RWPE1 (cell line): Measurements from ENCODE around the gene CCDC6.
A peak's percentile ranks its signal among the peaks of the same experiment; 100 is the strongest.

Experiments
- CTCF ChIA-PET: fragments of 350-600 bp; sonication (Branson Sonifier 250); formaldehyde crosslinking; extraction: SDS; loops from one replicate; lab custom pipeline; 2021; lab: Yijun Ruan, JAX
- POLR2A ChIA-PET: fragments of 400-600 bp; formaldehyde crosslinking; extraction: SDS; loops from one replicate; lab custom pipeline; 2020; ENCODE audit warnings: antibody characterized with exemption; ENCODE audit not compliant: low non-redundant PET; lab: Yijun Ruan, JAX
- DNase-seq: peaks from one replicate; pipeline ENCODE4 v3.0.0; 2012; ENCODE audit warnings: low spot score
- H3K27ac ChIP-seq: fragments of 450-650 bp; 2 replicates; pipeline ENCODE4 v1.5.1; 2017
- TF ChIP-seq, protein P1 (sequence below): fragments of 450-650 bp; conservative IDR thresholded peaks from 2 replicates; pipeline ENCODE4 v1.5.1; 2017; ENCODE audit warnings: low read depth, mild to moderate bottlenecking

Gene CCDC6

GRCh38 chr10:59903871-59904270 lies 2.5 kb downstream of the CCDC6 start:
- DNase-seq = no peak
- ChIA-PET POLR2A (no interaction called here), CTCF (no interaction called here)
- TF ChIP-seq, protein P1, sequence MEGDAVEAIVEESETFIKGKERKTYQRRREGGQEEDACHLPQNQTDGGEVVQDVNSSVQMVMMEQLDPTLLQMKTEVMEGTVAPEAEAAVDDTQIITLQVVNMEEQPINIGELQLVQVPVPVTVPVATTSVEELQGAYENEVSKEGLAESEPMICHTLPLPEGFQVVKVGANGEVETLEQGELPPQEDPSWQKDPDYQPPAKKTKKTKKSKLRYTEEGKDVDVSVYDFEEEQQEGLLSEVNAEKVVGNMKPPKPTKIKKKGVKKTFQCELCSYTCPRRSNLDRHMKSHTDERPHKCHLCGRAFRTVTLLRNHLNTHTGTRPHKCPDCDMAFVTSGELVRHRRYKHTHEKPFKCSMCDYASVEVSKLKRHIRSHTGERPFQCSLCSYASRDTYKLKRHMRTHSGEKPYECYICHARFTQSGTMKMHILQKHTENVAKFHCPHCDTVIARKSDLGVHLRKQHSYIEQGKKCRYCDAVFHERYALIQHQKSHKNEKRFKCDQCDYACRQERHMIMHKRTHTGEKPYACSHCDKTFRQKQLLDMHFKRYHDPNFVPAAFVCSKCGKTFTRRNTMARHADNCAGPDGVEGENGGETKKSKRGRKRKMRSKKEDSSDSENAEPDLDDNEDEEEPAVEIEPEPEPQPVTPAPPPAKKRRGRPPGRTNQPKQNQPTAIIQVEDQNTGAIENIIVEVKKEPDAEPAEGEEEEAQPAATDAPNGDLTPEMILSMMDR = no peak
- H3K27ac ChIP-seq = no peak overlapping the region

- DNase-seq = no peak
- H3K27ac ChIP-seq = peak overlapping the region; percentile 15; the same call in 1 of the 2 replicates
- CTCF ChIA-PET = interaction anchor here (0.7 to 0.8 kb wide), 2 partner anchors 17 to 36 kb away, joined by 3 read pairs; no protein-coding TSS in a partner anchor
- TF ChIP-seq, protein P1 = no peak
- POLR2A ChIA-PET = no interaction called here
Observed at GRCh38 chr10:59902016-59902415, 4.3 kb downstream of the CCDC6 start.

- POLR2A ChIA-PET = no interaction called here
- TF ChIP-seq, protein P1 = no peak
- CTCF ChIA-PET = interaction anchor here (0.8 kb wide), 1 partner anchor 36 kb away, joined by 3 read pairs; no protein-coding TSS in a partner anchor
- H3K27ac ChIP-seq = no peak overlapping the region
- DNase-seq = peak; percentile 70
Observed at GRCh38 chr10:59901470-59901869, 4.9 kb downstream of the CCDC6 start.

DNA sequence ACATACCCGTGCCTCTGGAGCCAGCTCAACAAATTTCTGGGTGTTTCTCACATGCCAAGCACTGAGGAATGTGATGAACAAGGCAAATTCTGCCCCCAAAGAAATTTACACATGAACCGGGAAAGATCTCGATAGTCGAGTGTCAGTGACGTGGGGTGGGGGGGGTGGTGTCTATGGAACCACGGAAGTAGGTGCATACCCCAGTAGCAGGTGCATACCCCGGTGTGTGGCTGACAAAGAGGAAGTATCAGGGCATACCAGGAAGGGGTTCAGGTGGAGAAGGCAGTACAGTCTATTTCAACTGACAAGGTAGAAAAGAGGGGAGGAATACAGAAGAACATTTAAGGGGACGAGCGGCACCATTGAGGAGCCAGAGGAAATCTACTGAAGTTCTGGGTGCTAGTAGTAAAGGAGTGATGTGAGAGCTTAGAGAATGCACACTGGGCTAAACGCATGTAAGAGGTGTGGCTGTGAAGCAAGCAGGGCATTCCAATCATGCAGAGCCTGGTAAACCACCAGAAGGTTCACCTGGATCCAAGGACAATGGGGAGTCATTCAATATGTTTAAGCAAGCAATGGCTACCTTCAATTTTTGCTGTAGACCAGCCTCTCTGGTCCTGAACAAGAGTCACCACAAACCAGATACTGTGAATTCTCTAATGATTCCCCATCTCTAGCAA lies 6.2 kb downstream of the CCDC6 start:
- ChIA-PET POLR2A (no interaction called here), CTCF (no interaction called here)
- no peak for DNase-seq
- peak overlapping the region; percentile 57; the same call in 1 of the 2 replicates for H3K27ac ChIP-seq
- TF ChIP-seq, protein P1 = no peak

- DNase-seq = no peak
- no peak overlapping the region for H3K27ac ChIP-seq
- POLR2A ChIA-PET = no interaction called here
Observed at GRCh38 chr10:59898125-59898835, 8.1 kb downstream of the CCDC6 start.

GRCh38 chr10:59896191-59896590 lies 10.2 kb downstream of the CCDC6 start:
- POLR2A ChIA-PET = no interaction called here
- H3K27ac ChIP-seq = no peak overlapping the region
- CTCF ChIA-PET = interaction anchor here (0.5 kb wide), 1 partner anchor 45 kb away, joined by 4 read pairs; no protein-coding TSS in a partner anchor
- TF ChIP-seq, protein P1 = no peak
- DNase-seq = no peak

More at GRCh38 chr10:59898125-59898835, 8.1 kb downstream of the CCDC6 start:
- CTCF ChIA-PET = no interaction called here
- TF ChIP-seq, protein P1 = no peak
